Raji (cell line): Measurements from ENCODE around the gene SETD1B.

Experiments
- POLR2A ChIP-seq: IDR thresholded peaks from 2 replicates; pipeline ENCODE4 v1.6.1; 2011; ENCODE audit warnings: low read depth, low read length, control low read depth; ENCODE audit not compliant: insufficient read depth

The SETD1B gene

GRCh38 chr12:121819212-121819949 lies 15.6 kb downstream of the SETD1B start:
- no peak for TF ChIP-seq POLR2A

GRCh38 chr12:121820056-121820455 lies 16.2 kb downstream of the SETD1B start:
- TF ChIP-seq POLR2A, result no peak

GRCh38 chr12:121822393-121823100 lies 18.7 kb downstream of the SETD1B start:
- TF ChIP-seq POLR2A, result no peak

- no peak for TF ChIP-seq POLR2A
Measured at GRCh38 chr12:121823101-121823726, 19.4 kb downstream of the SETD1B start.

- TF ChIP-seq POLR2A, result no peak
Measured at GRCh38 chr12:121823727-121824115, 19.9 kb downstream of the SETD1B start.

GRCh38 chr12:121825041-121825523 lies 21.3 kb downstream of the SETD1B start:
- TF ChIP-seq POLR2A, result no peak

- no peak for TF ChIP-seq POLR2A
Measured at GRCh38 chr12:121826318-121827150, 22.7 kb downstream of the SETD1B start.

GRCh38 chr12:121827351-121828099 lies 23.7 kb downstream of the SETD1B start:
- no peak for TF ChIP-seq POLR2A

- no peak for TF ChIP-seq POLR2A
Measured at GRCh38 chr12:121828306-121828705, 24.5 kb downstream of the SETD1B start.

- no peak for TF ChIP-seq POLR2A
Measured at GRCh38 chr12:121828826-121829225, 25.0 kb downstream of the SETD1B start.

- no peak for TF ChIP-seq POLR2A
Measured at GRCh38 chr12:121829250-121829918, 25.6 kb downstream of the SETD1B start.

- TF ChIP-seq POLR2A, result no peak
Measured at GRCh38 chr12:121830134-121830533, 26.3 kb downstream of the SETD1B start.

- TF ChIP-seq POLR2A, result no peak
Measured at GRCh38 chr12:121830588-121831265, 26.9 kb downstream of the SETD1B start.

- TF ChIP-seq POLR2A, result no peak
Measured at GRCh38 chr12:121831571-121832245, 27.9 kb downstream of the SETD1B start.
